Muscle of leg (tissue), 11 donors: ENCODE results near the gene VCAN. TPM values are rescaled to one million over a fixed set of nuclear protein-coding genes. Genes with fewer than 3 reads are reported as not detected.

Experiments used
- DNase-seq: peaks from one replicate; pipeline ENCODE4 v3.0.0; 2013
- H3K27ac ChIP-seq: one replicate; pipeline ENCODE4 v1.5.1; 2013; ENCODE audit warnings: mild to moderate bottlenecking, low read length, control low read depth
- H3K27me3 ChIP-seq: one replicate; pipeline ENCODE4 v1.6.1; 2013; ENCODE audit warnings: low read length; ENCODE audit not compliant: control insufficient read depth, insufficient read depth
- H3K36me3 ChIP-seq: one replicate; pipeline ENCODE4 v1.6.1; 2013; ENCODE audit warnings: low read length; ENCODE audit not compliant: control insufficient read depth, insufficient read depth
- H3K4me1 ChIP-seq: one replicate; pipeline ENCODE4 v1.6.1; 2013; ENCODE audit warnings: low read length; ENCODE audit not compliant: control insufficient read depth, insufficient read depth
- H3K4me3 ChIP-seq: one replicate; pipeline ENCODE4 v1.5.1; 2013; ENCODE audit warnings: low read length, control low read depth
- H3K9me3 ChIP-seq: replicated peaks from 2 replicates; pipeline ENCODE4 v1.6.1; 2013; ENCODE audit warnings: low read depth, low read length; ENCODE audit not compliant: control insufficient read depth
- WGBS: methylation state at CpG from one replicate; pipeline ENCODE4 v1.1.5; 2013; ENCODE audit warnings: missing lambda C conversion rate; ENCODE audit not compliant: insufficient coverage; 5-methylcytosine and 5-hydroxymethylcytosine counted together
- polyA plus RNA-seq, 8 donors: library from polyadenylated mRNA; unstranded; fragments of 120-200 nt; gene quantifications; one replicate each; pipeline versions ENCODE4 v1.2.1 to v1.2.3, GENCODE V29; 2013; ENCODE audit warnings: inconsistent platforms in 1 of 8, low replicate concordance in 1 of 8; ENCODE audit not compliant: insufficient read length in 8 of 8, insufficient read depth in 1 of 8
- total RNA-seq: library from RNA; stranded (reverse); fragments of 120-200 nt; gene quantifications from one replicate; pipeline ENCODE4 v1.2.4, GENCODE V29; 2013

VCAN gene
- total and polyA plus RNA-seq, 9 donors = 187 to 382 (median 256) TPM

GRCh38 chr5:83570916-83571315, 99.4 kb downstream of the VCAN start:
- Histone ChIP-seq H3K9me3 (no peaks in the 10 kb centered on the region), H3K36me3 (peaks cover 11% of the 10 kb centered on the region), H3K4me1 (no peaks in the 10 kb centered on the region), H3K4me3 (no peak overlapping the region), H3K27ac (no peak overlapping the region), H3K27me3 (no peaks in the 10 kb centered on the region)
- no CpG with 5 or more reads among the region's 2 CpGs for WGBS
- no peak for DNase-seq

- no peak overlapping the region for H3K4me3 ChIP-seq
Observed at GRCh38 chr5:83572271-83572670, 100.7 kb downstream of the VCAN start.

GRCh38 chr5:83576341-83576740, 104.8 kb downstream of the VCAN start:
- peaks cover 25% of the 10 kb centered on the region for H3K36me3 ChIP-seq
- H3K9me3 ChIP-seq = peaks cover 2% of the 10 kb centered on the region
- no peak overlapping the region for H3K4me3 ChIP-seq
- DNase-seq = no peak
- no peaks in the 10 kb centered on the region for H3K4me1 ChIP-seq
- no peak overlapping the region for H3K27ac ChIP-seq
- H3K27me3 ChIP-seq = no peaks in the 10 kb centered on the region
- WGBS = no CpG with 5 or more reads among the region's 2 CpGs

More at GRCh38 chr5:83572271-83572670, 100.7 kb downstream of the VCAN start:
- Histone ChIP-seq H3K36me3 (peaks cover 10% of the 10 kb centered on the region), H3K4me1 (no peaks in the 10 kb centered on the region), H3K27ac (no peak overlapping the region), H3K9me3 (peaks cover 2% of the 10 kb centered on the region), H3K27me3 (no peaks in the 10 kb centered on the region)
- no CpG with 5 or more reads among the region's 5 CpGs for WGBS
- no peak for DNase-seq

GRCh38 chr5:83577036-83577636, 105.6 kb downstream of the VCAN start:
- Histone ChIP-seq H3K9me3 (peaks cover 2% of the 10 kb centered on the region), H3K27me3 (no peaks in the 10 kb centered on the region), H3K27ac (no peak overlapping the region), H3K36me3 (peaks cover 25% of the 10 kb centered on the region), H3K4me1 (no peaks in the 10 kb centered on the region), H3K4me3 (no peak overlapping the region)
- 80% methylated on average over 1 of the region's 4 CpGs for WGBS
- DNase-seq = no peak

- H3K27ac ChIP-seq = no peak overlapping the region
- H3K4me3 ChIP-seq = no peak overlapping the region
- H3K9me3 ChIP-seq = no peaks in the 10 kb centered on the region
- H3K27me3 ChIP-seq = no peaks in the 10 kb centered on the region
- no peaks in the 10 kb centered on the region for H3K4me1 ChIP-seq
- H3K36me3 ChIP-seq = peaks cover 12% of the 10 kb centered on the region
- DNase-seq = no peak
Observed at GRCh38 chr5:83583859-83584258, 112.3 kb downstream of the VCAN start.

- Histone ChIP-seq H3K4me1 (no peaks in the 10 kb centered on the region), H3K9me3 (no peaks in the 10 kb centered on the region), H3K4me3 (no peak overlapping the region), H3K27ac (no peak overlapping the region), H3K27me3 (no peaks in the 10 kb centered on the region), H3K36me3 (no peaks in the 10 kb centered on the region)
- DNase-seq = no peak
- WGBS = 40% methylated on average over 1 of the region's 3 CpGs
Observed at GRCh38 chr5:83586874-83587776, 115.6 kb downstream of the VCAN start.

GRCh38 chr5:83589786-83590185, 118.2 kb downstream of the VCAN start:
- no peaks in the 10 kb centered on the region for H3K27me3 ChIP-seq
- no peak overlapping the region for H3K4me3 ChIP-seq
- H3K27ac ChIP-seq = no peak overlapping the region
- no peaks in the 10 kb centered on the region for H3K4me1 ChIP-seq
- no peaks in the 10 kb centered on the region for H3K9me3 ChIP-seq
- H3K36me3 ChIP-seq = no peaks in the 10 kb centered on the region
- DNase-seq = no peak
- WGBS = no CpG with 5 or more reads among the region's 1 CpG

- H3K9me3 ChIP-seq = no peaks in the 10 kb centered on the region
- no peak overlapping the region for H3K4me3 ChIP-seq
- H3K27me3 ChIP-seq = no peaks in the 10 kb centered on the region
- 30% methylated on average over 2 of the region's 4 CpGs for WGBS
- H3K4me1 ChIP-seq = no peaks in the 10 kb centered on the region
- no peak overlapping the region for H3K27ac ChIP-seq
- no peak for DNase-seq
- no peaks in the 10 kb centered on the region for H3K36me3 ChIP-seq
Observed at GRCh38 chr5:83590966-83591365, 119.4 kb downstream of the VCAN start.

- no CpG with 5 or more reads among the region's 3 CpGs for WGBS
Observed at GRCh38 chr5:83595217-83595616, 123.7 kb downstream of the VCAN start.

GRCh38 chr5:83608122-83608521, 136.6 kb downstream of the VCAN start:
- Histone ChIP-seq H3K4me1 (no peaks in the 10 kb centered on the region), H3K27me3 (no peaks in the 10 kb centered on the region), H3K9me3 (no peaks in the 10 kb centered on the region), H3K36me3 (no peaks in the 10 kb centered on the region), H3K27ac (no peak overlapping the region), H3K4me3 (no peak overlapping the region)
- peak; percentile 63 for DNase-seq
- WGBS = 0% methylated on average over 1 of the region's 3 CpGs

More at GRCh38 chr5:83595217-83595616, 123.7 kb downstream of the VCAN start:
- no peaks in the 10 kb centered on the region for H3K36me3 ChIP-seq
- no peaks in the 10 kb centered on the region for H3K27me3 ChIP-seq
- no peaks in the 10 kb centered on the region for H3K9me3 ChIP-seq
- DNase-seq = no peak
- H3K4me1 ChIP-seq = no peaks in the 10 kb centered on the region
- no peak overlapping the region for H3K4me3 ChIP-seq
- H3K27ac ChIP-seq = no peak overlapping the region
